Uterus (tissue), 2 donors: ENCODE results near the gene OTX2.

Experiments used
- CTCF ChIP-seq, 4 experiments: fragments of 200-600 bp in 2 of 4; fragments of 450-650 bp in 2 of 4; sonication (generic) in 2 of 4; IDR thresholded peaks; one replicate each; pipeline ENCODE4 v1.5.1; 2016 to 2019; ENCODE audit warnings: antibody characterized with exemption in 4 of 4, mild to moderate bottlenecking in 2 of 4, moderate library complexity in 1 of 4
- POLR2A ChIP-seq, 2 donors: fragments of 450-650 bp; IDR thresholded peaks; one replicate each; pipeline ENCODE4 v1.6.1; 2016; ENCODE audit warnings: antibody characterized with exemption in 2 of 2, mild to moderate bottlenecking in 1 of 2, moderate library complexity in 1 of 2

- TF ChIP-seq CTCF (IDR thresholded peaks at IDR 0.05) (no peak), POLR2A (IDR thresholded peaks at IDR 0.05) (no peak)
Measured at GRCh38 chr14:56787530-56787929, 22.7 kb downstream of the OTX2 start.
